Neural crest cell (in vitro differentiated cells): ENCODE data around the gene ME3. TPM values are rescaled to one million over a fixed set of nuclear protein-coding genes. Genes with fewer than 3 reads are reported as not detected.
"Not testable (repeated sequence)": the region's sequence is repeated elsewhere in the genome, so short reads cannot be mapped to it uniquely, and the experiment has no call there.

ENCODE experiments used
- DNase-seq: peaks from one replicate; pipeline ENCODE4 v3.0.0; 2021; ENCODE audit warnings: low read depth, mixed read lengths, low spot score
- H3K27ac Mint-ChIP-seq: one replicate; pipeline ENCODE4 v1.8.0; 2021; ENCODE audit warnings: mild to moderate bottlenecking, mixed read lengths; ENCODE audit not compliant: unreplicated experiment
- H3K27me3 Mint-ChIP-seq: 2 replicates; pipeline ENCODE4 v1.8.0; 2021; ENCODE audit warnings: low read depth, mild to moderate bottlenecking, mixed read lengths
- H3K36me3 Mint-ChIP-seq: 2 replicates; pipeline ENCODE4 v1.8.0; 2021; ENCODE audit warnings: low read depth, mild to moderate bottlenecking, mixed read lengths
- H3K4me1 Mint-ChIP-seq: 2 replicates; pipeline ENCODE4 v1.8.0; 2021; ENCODE audit warnings: mixed read lengths
- H3K4me3 Mint-ChIP-seq: one replicate; pipeline ENCODE4 v1.8.0; 2021; ENCODE audit warnings: mild to moderate bottlenecking, mixed read lengths
- H3K9me3 Mint-ChIP-seq: 2 replicates; pipeline ENCODE4 v1.8.0; 2021; ENCODE audit warnings: mixed read lengths
- total RNA-seq: library from RNA; stranded (reverse); gene quantifications from 2 replicates; pipeline ENCODE4 v1.2.1, GENCODE V29; 2021
- TF ChIP-seq, protein P1 (sequence below): fragments of 200-600 bp; sonication (generic); conservative IDR thresholded peaks from 2 replicates; pipeline ENCODE4 v1.5.0; 2021; ENCODE audit warnings: antibody characterized with exemption, mild to moderate bottlenecking

ME3 gene
- total RNA-seq, 1 donor from 2014 or later = 18.9 TPM

DNA sequence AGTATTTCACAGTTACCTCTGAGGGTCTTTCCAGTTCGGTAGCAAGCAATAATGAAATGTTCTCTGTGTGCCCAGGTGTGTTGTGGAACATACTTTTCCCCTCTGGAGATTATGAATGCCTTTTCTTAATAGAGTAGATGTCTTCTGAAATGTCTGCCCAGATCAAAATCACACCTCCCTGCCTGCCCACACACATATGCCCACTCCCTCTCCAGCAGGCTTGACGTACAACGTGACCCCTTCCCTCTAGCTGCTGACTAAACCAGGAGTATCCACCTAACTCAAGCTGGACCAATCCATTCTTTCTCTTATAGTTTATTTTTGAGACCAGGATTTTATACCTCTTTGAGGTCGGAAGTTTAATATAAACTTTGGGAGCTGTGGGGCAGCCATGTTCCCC lies 48.7 kb downstream of the ME3 start:
- TF ChIP-seq, protein P1, sequence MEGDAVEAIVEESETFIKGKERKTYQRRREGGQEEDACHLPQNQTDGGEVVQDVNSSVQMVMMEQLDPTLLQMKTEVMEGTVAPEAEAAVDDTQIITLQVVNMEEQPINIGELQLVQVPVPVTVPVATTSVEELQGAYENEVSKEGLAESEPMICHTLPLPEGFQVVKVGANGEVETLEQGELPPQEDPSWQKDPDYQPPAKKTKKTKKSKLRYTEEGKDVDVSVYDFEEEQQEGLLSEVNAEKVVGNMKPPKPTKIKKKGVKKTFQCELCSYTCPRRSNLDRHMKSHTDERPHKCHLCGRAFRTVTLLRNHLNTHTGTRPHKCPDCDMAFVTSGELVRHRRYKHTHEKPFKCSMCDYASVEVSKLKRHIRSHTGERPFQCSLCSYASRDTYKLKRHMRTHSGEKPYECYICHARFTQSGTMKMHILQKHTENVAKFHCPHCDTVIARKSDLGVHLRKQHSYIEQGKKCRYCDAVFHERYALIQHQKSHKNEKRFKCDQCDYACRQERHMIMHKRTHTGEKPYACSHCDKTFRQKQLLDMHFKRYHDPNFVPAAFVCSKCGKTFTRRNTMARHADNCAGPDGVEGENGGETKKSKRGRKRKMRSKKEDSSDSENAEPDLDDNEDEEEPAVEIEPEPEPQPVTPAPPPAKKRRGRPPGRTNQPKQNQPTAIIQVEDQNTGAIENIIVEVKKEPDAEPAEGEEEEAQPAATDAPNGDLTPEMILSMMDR = no peak
- H3K27ac Mint-ChIP-seq = no peak overlapping the region
- H3K36me3 Mint-ChIP-seq = peaks cover 2% of the 10 kb centered on the region
- DNase-seq = no peak
- no peaks in the 10 kb centered on the region for H3K4me1 Mint-ChIP-seq
- H3K4me3 Mint-ChIP-seq = no peak overlapping the region
- H3K9me3 Mint-ChIP-seq = peaks cover 4% of the 10 kb centered on the region
- no peaks in the 10 kb centered on the region for H3K27me3 Mint-ChIP-seq

DNA sequence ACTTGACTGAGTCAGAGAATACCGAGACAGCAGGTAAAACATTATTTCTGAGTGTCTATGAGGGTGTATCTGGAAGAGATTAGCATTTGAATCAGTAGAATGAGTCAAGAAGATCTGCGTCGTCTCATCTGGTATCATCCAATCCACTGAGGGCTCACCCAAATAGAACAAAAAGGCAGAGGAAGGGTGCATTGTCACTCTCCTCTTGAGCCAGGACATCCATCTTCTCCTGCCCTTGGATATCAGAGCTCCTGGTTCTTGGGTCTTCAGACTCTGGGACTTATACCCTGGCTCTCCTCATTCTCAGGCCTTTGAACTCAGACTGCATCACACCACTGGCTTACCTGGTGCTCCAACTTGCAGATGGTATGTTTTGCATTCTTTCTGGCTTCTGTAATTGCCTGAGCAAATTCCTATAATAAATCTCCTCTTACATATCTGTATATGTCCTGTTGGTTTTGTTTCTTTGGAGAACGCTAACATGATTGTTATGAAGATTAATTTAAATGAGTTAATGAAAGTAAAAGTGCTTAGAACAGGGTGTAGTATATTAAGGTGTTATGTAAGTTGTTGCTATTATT lies 49.3 kb downstream of the ME3 start:
- TF ChIP-seq, protein P1 = no peak
- Mint-ChIP-seq H3K36me3 (peaks cover 2% of the 10 kb centered on the region), H3K4me1 (no peaks in the 10 kb centered on the region), H3K27me3 (no peaks in the 10 kb centered on the region), H3K4me3 (no peak overlapping the region), H3K9me3 (peaks cover 4% of the 10 kb centered on the region), H3K27ac (no peak overlapping the region)
- no peak for DNase-seq

DNA sequence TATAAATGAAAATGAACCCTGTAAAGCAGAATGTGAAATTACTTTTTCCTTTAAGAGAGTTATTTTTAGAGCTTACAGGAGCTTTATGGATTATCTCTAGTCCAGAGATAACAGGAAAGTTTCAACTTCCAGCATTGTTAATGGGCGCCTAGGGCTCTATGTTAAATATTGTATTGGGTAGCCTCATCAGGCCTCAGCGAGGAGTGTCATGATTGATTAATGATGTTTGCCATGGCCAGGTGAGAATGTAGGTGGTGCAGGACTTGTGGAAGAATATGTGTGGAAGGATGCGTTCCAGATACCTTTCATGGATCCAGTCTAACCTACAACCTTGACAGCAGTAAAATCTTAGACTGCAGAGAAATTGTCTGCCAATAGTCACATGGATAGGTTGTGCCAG lies 50.6 kb downstream of the ME3 start:
- peaks cover 4% of the 10 kb centered on the region for H3K9me3 Mint-ChIP-seq
- no peaks in the 10 kb centered on the region for H3K4me1 Mint-ChIP-seq
- TF ChIP-seq, protein P1 = no peak
- no peak overlapping the region for H3K27ac Mint-ChIP-seq
- H3K36me3 Mint-ChIP-seq = peaks cover 2% of the 10 kb centered on the region
- no peak for DNase-seq
- no peaks in the 10 kb centered on the region for H3K27me3 Mint-ChIP-seq
- no peak overlapping the region for H3K4me3 Mint-ChIP-seq

DNA sequence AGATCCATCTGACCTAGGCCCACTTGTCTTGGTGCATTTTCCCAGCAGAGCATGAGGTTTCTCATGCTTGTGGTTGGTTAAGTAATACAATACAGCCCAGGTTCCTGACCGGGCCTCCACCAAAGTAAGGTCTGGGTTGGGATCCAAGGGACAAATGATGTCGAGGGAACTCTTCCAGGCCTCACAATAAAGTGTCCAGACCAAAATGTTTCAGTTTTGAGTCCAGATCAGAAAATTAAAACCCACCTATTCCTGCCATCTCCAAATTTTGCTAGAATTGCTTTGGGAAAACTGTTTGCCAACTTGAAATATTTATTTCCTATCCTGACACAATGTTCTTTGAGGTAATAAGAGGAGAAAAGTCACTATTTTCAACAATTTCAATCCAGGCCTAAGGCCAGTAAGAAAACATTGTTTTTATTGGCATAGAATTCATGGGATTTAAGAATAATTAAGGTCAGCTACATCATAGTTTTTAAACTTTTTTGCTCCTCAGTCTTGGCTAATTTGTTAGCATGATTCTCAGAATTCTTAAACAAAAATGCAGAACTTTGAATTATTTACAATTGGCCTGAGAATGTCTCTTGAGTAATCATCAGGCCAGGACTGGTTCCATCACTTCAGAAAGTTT lies 51.4 kb downstream of the ME3 start:
- DNase-seq = no peak
- TF ChIP-seq, protein P1 = no peak
- Mint-ChIP-seq H3K27me3 (no peaks in the 10 kb centered on the region), H3K4me3 (no peak overlapping the region), H3K9me3 (peaks cover 7% of the 10 kb centered on the region), H3K27ac (no peak overlapping the region), H3K4me1 (no peaks in the 10 kb centered on the region), H3K36me3 (peaks cover 5% of the 10 kb centered on the region)

DNA sequence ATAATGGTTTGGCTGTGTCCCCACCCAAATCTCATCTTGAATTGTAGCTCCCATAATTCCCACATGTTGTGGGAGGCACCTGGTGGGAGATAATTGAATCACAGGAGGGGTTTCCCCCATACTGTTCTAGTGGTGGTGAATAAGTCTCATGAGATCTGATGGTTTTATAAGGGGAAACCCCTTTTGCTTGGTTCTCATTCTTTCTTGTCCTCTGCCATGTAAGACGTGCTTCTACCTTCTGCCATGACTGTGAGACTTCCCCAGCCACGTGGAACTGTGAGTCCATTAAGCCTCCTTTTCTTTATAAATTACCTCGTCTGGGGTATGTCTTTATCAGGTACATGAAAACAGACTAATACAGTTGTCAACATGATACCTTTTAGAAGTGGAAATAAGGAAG lies 53.0 kb downstream of the ME3 start:
- H3K27me3 Mint-ChIP-seq, H3K27ac Mint-ChIP-seq, H3K4me3 Mint-ChIP-seq, DNase-seq, H3K4me1 Mint-ChIP-seq: not testable (repeated sequence)
- Mint-ChIP-seq H3K36me3 (peaks cover 16% of the 10 kb centered on the region), H3K9me3 (peaks cover 13% of the 10 kb centered on the region)

DNA sequence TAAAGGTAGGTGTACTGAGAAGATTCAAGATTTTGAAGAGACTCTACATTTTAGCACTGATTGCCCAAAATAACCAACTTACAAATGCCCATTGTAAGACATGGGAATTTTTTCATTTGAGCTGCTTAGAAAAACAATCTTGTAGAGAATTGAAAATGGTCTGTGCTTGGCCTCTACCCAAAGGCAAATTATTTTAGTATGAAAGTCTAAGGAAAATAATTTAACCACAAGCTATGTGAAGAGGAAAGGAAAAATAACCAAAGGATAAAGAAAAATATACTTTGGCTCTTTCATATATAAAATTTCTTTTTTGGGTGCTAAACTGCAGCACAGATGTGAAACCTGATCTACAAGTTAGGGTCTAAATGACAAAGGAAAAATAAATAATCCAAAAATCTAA lies 54.9 kb downstream of the ME3 start:
- no peak for DNase-seq
- Mint-ChIP-seq H3K4me3 (no peak overlapping the region), H3K4me1 (no peaks in the 10 kb centered on the region), H3K27me3 (no peaks in the 10 kb centered on the region), H3K36me3 (peaks cover 21% of the 10 kb centered on the region), H3K9me3 (peaks cover 13% of the 10 kb centered on the region), H3K27ac (no peak overlapping the region)
- TF ChIP-seq, protein P1 = no peak
